ENCODE results near the gene SDR42E2. TPM values are rescaled to one million over a fixed set of nuclear protein-coding genes. Genes with fewer than 3 reads are reported as not detected.

The SDR42E2 gene
- total RNA-seq, 4 donors from 2014 or later, result not detected

GRCh38 chr16:22203091-22203490 is 40.8 kb downstream of the SDR42E2 start:
- 88 to 89% methylated on average over 3 to 5 of the region's 5 CpGs for WGBS, 2 donors (ENCODE audit: low coverage in 1 of 2)
- Histone ChIP-seq H3K4me1 (peaks cover 0 to 41% (median 7%) of the 10 kb centered on the region in 3 donors), H3K4me3 (no peak overlapping the region), H3K36me3 (no peaks in the 10 kb centered on the region), H3K9me3 (no peaks in the 10 kb centered on the region), H3K27me3 (no peaks in the 10 kb centered on the region), H3K27ac (no peak overlapping the region)
- TF ChIP-seq, protein P1, sequence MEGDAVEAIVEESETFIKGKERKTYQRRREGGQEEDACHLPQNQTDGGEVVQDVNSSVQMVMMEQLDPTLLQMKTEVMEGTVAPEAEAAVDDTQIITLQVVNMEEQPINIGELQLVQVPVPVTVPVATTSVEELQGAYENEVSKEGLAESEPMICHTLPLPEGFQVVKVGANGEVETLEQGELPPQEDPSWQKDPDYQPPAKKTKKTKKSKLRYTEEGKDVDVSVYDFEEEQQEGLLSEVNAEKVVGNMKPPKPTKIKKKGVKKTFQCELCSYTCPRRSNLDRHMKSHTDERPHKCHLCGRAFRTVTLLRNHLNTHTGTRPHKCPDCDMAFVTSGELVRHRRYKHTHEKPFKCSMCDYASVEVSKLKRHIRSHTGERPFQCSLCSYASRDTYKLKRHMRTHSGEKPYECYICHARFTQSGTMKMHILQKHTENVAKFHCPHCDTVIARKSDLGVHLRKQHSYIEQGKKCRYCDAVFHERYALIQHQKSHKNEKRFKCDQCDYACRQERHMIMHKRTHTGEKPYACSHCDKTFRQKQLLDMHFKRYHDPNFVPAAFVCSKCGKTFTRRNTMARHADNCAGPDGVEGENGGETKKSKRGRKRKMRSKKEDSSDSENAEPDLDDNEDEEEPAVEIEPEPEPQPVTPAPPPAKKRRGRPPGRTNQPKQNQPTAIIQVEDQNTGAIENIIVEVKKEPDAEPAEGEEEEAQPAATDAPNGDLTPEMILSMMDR (IDR thresholded peaks at IDR 0.05), result no peak
- no peak for TF ChIP-seq POLR2A (IDR thresholded peaks at IDR 0.05)
- TF ChIP-seq POLR2AphosphoS5 (IDR thresholded peaks at IDR 0.05), result no peak
- no peak for TF ChIP-seq EP300 (IDR thresholded peaks at IDR 0.05)
- ATAC-seq, result no peak

DNA sequence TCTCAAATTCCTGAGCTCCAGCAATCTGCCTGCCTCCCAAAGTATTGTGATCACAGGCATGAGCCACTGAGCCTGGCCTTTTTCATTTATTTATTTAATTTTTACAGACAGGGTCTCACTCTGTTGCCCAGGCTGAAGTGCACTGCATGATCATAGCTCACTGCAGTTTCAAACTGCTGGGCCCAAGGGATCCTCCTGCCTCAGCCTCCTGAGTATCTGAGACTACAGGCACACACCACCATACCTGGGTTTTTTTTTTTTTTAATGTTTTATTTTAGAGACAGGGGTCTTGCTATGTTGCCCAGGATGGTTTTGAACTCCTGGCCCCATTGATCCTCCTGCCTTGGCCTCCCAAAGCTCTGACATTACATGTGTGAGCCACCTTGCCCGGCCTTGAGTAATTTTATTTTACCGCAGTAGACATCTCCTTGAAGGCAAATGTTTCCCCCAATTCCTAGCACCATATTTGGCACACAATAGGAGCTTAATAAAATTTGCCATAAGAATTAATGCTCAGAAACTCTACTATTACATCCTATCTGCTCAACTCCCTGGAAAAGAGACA is 41.9 kb downstream of the SDR42E2 start:
- Histone ChIP-seq H3K27ac (peak overlapping the region in 1 of 4 donors; percentile 94), H3K4me3 (no peak overlapping the region), H3K36me3 (no peaks in the 10 kb centered on the region), H3K4me1 (peaks cover 0 to 43% (median 4%) of the 10 kb centered on the region in 3 donors), H3K27me3 (no peaks in the 10 kb centered on the region), H3K9me3 (no peaks in the 10 kb centered on the region)
- 100% methylated on average over 2 of the region's 2 CpGs; no CpG with 5 or more reads in 1 of the 2 donors for WGBS, 2 donors (ENCODE audit: low coverage in 1 of 2)
- TF ChIP-seq, protein P1 (IDR thresholded peaks at IDR 0.05), result no peak
- no peak for TF ChIP-seq EP300 (IDR thresholded peaks at IDR 0.05)
- TF ChIP-seq POLR2A (IDR thresholded peaks at IDR 0.05), result no peak
- TF ChIP-seq POLR2AphosphoS5 (IDR thresholded peaks at IDR 0.05), result no peak
- ATAC-seq, result no peak

- TF ChIP-seq POLR2A (IDR thresholded peaks at IDR 0.05) (no peak), POLR2AphosphoS5 (IDR thresholded peaks at IDR 0.05) (no peak), EP300 (IDR thresholded peaks at IDR 0.05) (no peak)
- TF ChIP-seq, protein P1 (IDR thresholded peaks at IDR 0.05), result no peak
- H3K4me1 ChIP-seq, result peaks cover 0 to 45% (median 6%) of the 10 kb centered on the region in 3 donors
- no peaks in the 10 kb centered on the region for H3K27me3 ChIP-seq
- no peaks in the 10 kb centered on the region for H3K9me3 ChIP-seq
- 4 to 9% methylated on average over 8 to 11 of the region's 11 CpGs for WGBS, 2 donors (ENCODE audit: low coverage in 1 of 2)
- peak overlapping the region; percentile 91 to 94 for H3K4me3 ChIP-seq
- no peak for ATAC-seq
- H3K27ac ChIP-seq, result peak overlapping the region; percentile 86 to 94 (median 92)
- no peaks in the 10 kb centered on the region for H3K36me3 ChIP-seq
These were observed 43.3 kb downstream of the SDR42E2 start for GRCh38 chr16:22205577-22206012.

DNA sequence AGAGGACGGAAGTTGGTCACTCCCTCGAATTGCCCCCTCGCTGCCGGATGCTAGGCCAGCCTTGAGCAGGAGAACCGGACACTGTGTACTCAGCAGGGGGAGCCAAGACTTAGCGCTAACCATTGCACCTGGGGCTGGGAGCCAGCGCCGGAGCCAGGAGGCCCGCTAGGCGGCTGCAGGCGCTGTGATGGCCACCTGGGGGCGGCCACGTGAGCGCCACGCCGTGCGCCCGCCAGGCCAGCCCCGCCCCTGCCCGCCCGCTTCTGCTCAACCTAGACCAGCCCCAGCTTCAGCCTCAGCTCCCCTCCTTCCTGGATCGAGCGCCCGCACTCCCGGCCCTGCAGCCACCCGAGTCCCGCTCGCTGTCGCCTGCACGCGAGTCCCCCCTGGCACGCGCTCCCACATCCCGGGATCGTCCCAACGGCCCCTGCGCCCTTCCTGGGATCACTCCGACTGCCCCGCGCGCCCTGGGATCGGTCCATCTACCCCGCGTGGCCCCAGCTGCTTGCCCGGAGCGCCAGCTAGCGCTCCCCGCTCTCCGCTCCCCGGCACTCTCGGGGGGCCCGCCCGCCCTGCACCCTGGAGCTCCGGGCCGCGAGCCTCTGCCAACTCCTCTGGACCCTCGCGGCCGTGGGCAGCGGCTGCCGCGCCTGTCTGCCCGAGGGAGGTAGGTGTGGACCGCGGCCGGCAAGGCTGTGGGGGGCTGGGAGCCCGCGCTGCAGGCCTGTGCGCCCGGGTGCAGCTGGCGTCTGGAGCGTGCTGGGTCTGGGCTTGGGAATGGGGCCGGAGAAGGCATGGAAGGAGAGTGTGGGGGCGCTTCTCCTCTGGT is 43.9 kb downstream of the SDR42E2 start, which contains the start of gene EEF2K:
EEF2K (plus strand) TSS at position 266 of the 829 bp plus-strand sequence. CDS start 19,452 bp downstream, outside the sequence.
- TF ChIP-seq, protein P1 (IDR thresholded peaks at IDR 0.05), result peak in 3 of 4 experiments; percentile 93 to 96 (median 96)
- TF ChIP-seq POLR2AphosphoS5 (IDR thresholded peaks at IDR 0.05) (peak; percentile 94), EP300 (IDR thresholded peaks at IDR 0.05) (no peak), POLR2A (IDR thresholded peaks at IDR 0.05) (peak; percentile 23 to 30)
- ATAC-seq, result peak; percentile 97
- no peaks in the 10 kb centered on the region for H3K9me3 ChIP-seq
- peak within 1 kb of the TSS; percentile 86 to 94 (median 92) for H3K27ac ChIP-seq
- 0% methylated on average over 6 of the region's 74 CpGs; no CpG with 5 or more reads in 1 of the 2 donors for WGBS, 2 donors (ENCODE audit: low coverage in 1 of 2)
- peaks cover 0 to 52% (median 6%) of the 10 kb centered on the region in 3 donors for H3K4me1 ChIP-seq
- H3K36me3 ChIP-seq, result no peaks in the 10 kb centered on the region
- no peaks in the 10 kb centered on the region for H3K27me3 ChIP-seq
- peak within 1 kb of the TSS; percentile 91 to 94 for H3K4me3 ChIP-seq
